ENCODE data around the gene SHB. TPM values are rescaled to one million over a fixed set of nuclear protein-coding genes. Genes with fewer than 3 reads are reported as not detected.

Gene SHB
- total RNA-seq, 1 experiment from 2014 or later: 28.7 TPM

- Histone ChIP-seq H2AFZ (ENCODE audit: low read depth, low read length, poor library complexity, severe bottlenecking) (no peak overlapping the region), H3K79me2 (ENCODE audit: insufficient read depth, low read length) (no peaks in the 10 kb centered on the region), H3K4me1 (ENCODE audit: control insufficient read depth in 1 of 2, insufficient read depth in 2 of 2, low read length in 2 of 2) (peaks cover 46 to 89% of the 10 kb centered on the region in 2 experiments), H3K27me3 (ENCODE audit: insufficient read depth, low read length) (no peaks in the 10 kb centered on the region), H3K9me3 (ENCODE audit: control insufficient read depth in 1 of 2, insufficient read depth in 1 of 2, low read depth in 1 of 2, low read length in 2 of 2) (no peaks in the 10 kb centered on the region), H3K9me2 (ENCODE audit: insufficient read depth) (no peaks in the 10 kb centered on the region), H3K9ac (ENCODE audit: low read length) (no peak overlapping the region), H3K4me3 (replicated peaks in 1 of 2; ENCODE audit: low read depth in 1 of 2, low read length in 2 of 2) (no peak overlapping the region), H4K20me1 (ENCODE audit: insufficient read depth) (no peaks in the 10 kb centered on the region; the same call in 1 of the 2 replicates), H3K4me2 (ENCODE audit: low read length) (no peak overlapping the region), H3K27ac (ENCODE audit: low read depth, low read length) (no peak overlapping the region), H3K36me3 (ENCODE audit: control insufficient read depth in 1 of 2, insufficient read depth in 2 of 2, low read length in 2 of 2) (peaks cover 2 to 29% of the 10 kb centered on the region in 2 experiments; a peak in 2 of 4 replicates)
- ChIA-PET CTCF (no interaction called here), POLR2A (no interaction called here), RAD21 (ENCODE audit: low non-redundant PET in 1 of 2, low total read pairs in 2 of 2, uncharacterized antibody in 2 of 2, unreplicated experiment in 2 of 2) (no interaction called here)
- DNase-seq (ENCODE audit: low read depth, low spot score): no peak
- BruUV-seq (replicated peaks): no TSS peak
- intact Hi-C loops (cut with micrococcal nuclease): no loop called here
- TF ChIP-seq ZBTB33 (IDR thresholded peaks at IDR 0.05; ENCODE audit: extremely low read depth, insufficient replicate concordance, low read length) (no peak), CBX3 (IDR thresholded peaks at IDR 0.05; ENCODE audit: low read depth) (no peak), JUND (IDR thresholded peaks at IDR 0.05) (no peak), POLR2A (IDR thresholded peaks at IDR 0.05; ENCODE audit: borderline replicate concordance, extremely low read depth, insufficient read depth, insufficient read length) (no peak), POLR2AphosphoS5 (IDR thresholded peaks at IDR 0.05; ENCODE audit: low read depth, low read length) (no peak), ZFX (IDR thresholded peaks at IDR 0.05) (no peak), SRF (IDR thresholded peaks at IDR 0.05; ENCODE audit: low read depth) (no peak), EZH2phosphoT487 (IDR thresholded peaks at IDR 0.05; ENCODE audit: borderline replicate concordance) (no peak), SP1 (IDR thresholded peaks at IDR 0.05; ENCODE audit: low read depth) (no peak), SIN3A (IDR thresholded peaks at IDR 0.05; ENCODE audit: low read depth) (no peak), FOSL1 (IDR thresholded peaks at IDR 0.05; ENCODE audit: low read depth) (no peak), ELF1 (IDR thresholded peaks at IDR 0.05; ENCODE audit: borderline replicate concordance, low read depth) (no peak), ZNF274 (IDR thresholded peaks at IDR 0.05; ENCODE audit: low read depth, low read length) (no peak), EGR1 (IDR thresholded peaks at IDR 0.05; ENCODE audit: low read depth) (no peak), RAD21 (IDR thresholded peaks at IDR 0.05; ENCODE audit: low read depth) (no peak), EZH2 (IDR thresholded peaks at IDR 0.05) (no peak)
- TF ChIP-seq, protein P1, sequence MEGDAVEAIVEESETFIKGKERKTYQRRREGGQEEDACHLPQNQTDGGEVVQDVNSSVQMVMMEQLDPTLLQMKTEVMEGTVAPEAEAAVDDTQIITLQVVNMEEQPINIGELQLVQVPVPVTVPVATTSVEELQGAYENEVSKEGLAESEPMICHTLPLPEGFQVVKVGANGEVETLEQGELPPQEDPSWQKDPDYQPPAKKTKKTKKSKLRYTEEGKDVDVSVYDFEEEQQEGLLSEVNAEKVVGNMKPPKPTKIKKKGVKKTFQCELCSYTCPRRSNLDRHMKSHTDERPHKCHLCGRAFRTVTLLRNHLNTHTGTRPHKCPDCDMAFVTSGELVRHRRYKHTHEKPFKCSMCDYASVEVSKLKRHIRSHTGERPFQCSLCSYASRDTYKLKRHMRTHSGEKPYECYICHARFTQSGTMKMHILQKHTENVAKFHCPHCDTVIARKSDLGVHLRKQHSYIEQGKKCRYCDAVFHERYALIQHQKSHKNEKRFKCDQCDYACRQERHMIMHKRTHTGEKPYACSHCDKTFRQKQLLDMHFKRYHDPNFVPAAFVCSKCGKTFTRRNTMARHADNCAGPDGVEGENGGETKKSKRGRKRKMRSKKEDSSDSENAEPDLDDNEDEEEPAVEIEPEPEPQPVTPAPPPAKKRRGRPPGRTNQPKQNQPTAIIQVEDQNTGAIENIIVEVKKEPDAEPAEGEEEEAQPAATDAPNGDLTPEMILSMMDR (IDR thresholded peaks at IDR 0.05 in 2 of 3, conservative IDR thresholded peaks at IDR 0.05 in 1 of 3; ENCODE audit: borderline replicate concordance in 1 of 3, insufficient read depth in 1 of 3, low read depth in 2 of 3, low read length in 2 of 3): no peak
- TF ChIP-seq, protein P2, sequence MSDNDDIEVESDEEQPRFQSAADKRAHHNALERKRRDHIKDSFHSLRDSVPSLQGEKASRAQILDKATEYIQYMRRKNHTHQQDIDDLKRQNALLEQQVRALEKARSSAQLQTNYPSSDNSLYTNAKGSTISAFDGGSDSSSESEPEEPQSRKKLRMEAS (IDR thresholded peaks at IDR 0.05): no peak
- TF ChIP-seq, protein P3, sequence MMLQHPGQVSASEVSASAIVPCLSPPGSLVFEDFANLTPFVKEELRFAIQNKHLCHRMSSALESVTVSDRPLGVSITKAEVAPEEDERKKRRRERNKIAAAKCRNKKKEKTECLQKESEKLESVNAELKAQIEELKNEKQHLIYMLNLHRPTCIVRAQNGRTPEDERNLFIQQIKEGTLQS (IDR thresholded peaks at IDR 0.05): no peak
- TF ChIP-seq, protein P4, sequence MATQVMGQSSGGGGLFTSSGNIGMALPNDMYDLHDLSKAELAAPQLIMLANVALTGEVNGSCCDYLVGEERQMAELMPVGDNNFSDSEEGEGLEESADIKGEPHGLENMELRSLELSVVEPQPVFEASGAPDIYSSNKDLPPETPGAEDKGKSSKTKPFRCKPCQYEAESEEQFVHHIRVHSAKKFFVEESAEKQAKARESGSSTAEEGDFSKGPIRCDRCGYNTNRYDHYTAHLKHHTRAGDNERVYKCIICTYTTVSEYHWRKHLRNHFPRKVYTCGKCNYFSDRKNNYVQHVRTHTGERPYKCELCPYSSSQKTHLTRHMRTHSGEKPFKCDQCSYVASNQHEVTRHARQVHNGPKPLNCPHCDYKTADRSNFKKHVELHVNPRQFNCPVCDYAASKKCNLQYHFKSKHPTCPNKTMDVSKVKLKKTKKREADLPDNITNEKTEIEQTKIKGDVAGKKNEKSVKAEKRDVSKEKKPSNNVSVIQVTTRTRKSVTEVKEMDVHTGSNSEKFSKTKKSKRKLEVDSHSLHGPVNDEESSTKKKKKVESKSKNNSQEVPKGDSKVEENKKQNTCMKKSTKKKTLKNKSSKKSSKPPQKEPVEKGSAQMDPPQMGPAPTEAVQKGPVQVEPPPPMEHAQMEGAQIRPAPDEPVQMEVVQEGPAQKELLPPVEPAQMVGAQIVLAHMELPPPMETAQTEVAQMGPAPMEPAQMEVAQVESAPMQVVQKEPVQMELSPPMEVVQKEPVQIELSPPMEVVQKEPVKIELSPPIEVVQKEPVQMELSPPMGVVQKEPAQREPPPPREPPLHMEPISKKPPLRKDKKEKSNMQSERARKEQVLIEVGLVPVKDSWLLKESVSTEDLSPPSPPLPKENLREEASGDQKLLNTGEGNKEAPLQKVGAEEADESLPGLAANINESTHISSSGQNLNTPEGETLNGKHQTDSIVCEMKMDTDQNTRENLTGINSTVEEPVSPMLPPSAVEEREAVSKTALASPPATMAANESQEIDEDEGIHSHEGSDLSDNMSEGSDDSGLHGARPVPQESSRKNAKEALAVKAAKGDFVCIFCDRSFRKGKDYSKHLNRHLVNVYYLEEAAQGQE (IDR thresholded peaks at IDR 0.05; ENCODE audit: low read depth): no peak
- ATAC-seq: no peak
Measured at GRCh38 chr9:37947471-37947870, 121.6 kb downstream of the SHB start.
